Activated CD8-positive, alpha-beta memory T cell treated with anti-CD3 and anti-CD28 coated beads, Interleukin-2, amount 10 ng/mL, durations not matched to agents 7 days and 5 days (primary cell): ENCODE results near the gene MAK. TPM values are rescaled to one million over a fixed set of nuclear protein-coding genes. Genes with fewer than 3 reads are reported as not detected.

Source experiments
- total RNA-seq, 2 experiments: library from RNA; stranded (reverse); gene quantifications; one replicate each; pipeline ENCODE4 v1.2.3, GENCODE V29; 2021

Gene MAK
- total RNA-seq, 2 experiments from 2014 or later = 0.26 to 0.82 TPM

Other genes starting within 250 kb of the MAK start
- 1 to 10 TPM; 2.5 to 2.7 TPM for gene C6orf52, start 143.9 kb downstream of the MAK start, total RNA-seq
- 10 to 100 TPM; 13.1 to 22.8 TPM for gene PAK1IP1, start 143.6 kb downstream of the MAK start, total RNA-seq
- 10 to 100 TPM; 37.1 to 44.2 TPM for gene TMEM14C, start 115.5 kb downstream of the MAK start, total RNA-seq
- gene TMEM14B, start 90.7 kb downstream of the MAK start, total RNA-seq = 10 to 100 TPM; 71.3 to 82.9 TPM
- not detected for gene GCM2, start 43.5 kb upstream of the MAK start, total RNA-seq
- gene SYCP2L, start 48.5 kb upstream of the MAK start, total RNA-seq = under 1 TPM; 0.37 to 0.64 TPM
- not detected for gene ELOVL2, start 205.8 kb upstream of the MAK start, total RNA-seq